HepG2 (cell line): ENCODE measurements around the gene WDR62. TPM values are rescaled to one million over a fixed set of nuclear protein-coding genes. Genes with fewer than 3 reads are reported as not detected.

Experiments used
- FOXM1 ChIP-seq: sonication (generic); formaldehyde crosslinking; IDR thresholded peaks from 2 replicates; pipeline ENCODE4 v1.5.0; 2020; ENCODE audit warnings: missing genetic modification reagents
- GATAD1 ChIP-seq: IDR thresholded peaks from 2 replicates; pipeline ENCODE4 v1.6.1; 2016; ENCODE audit warnings: missing genetic modification reagents, missing compliant biosample characterization
- NCOA2 ChIP-seq: sonication (generic); formaldehyde crosslinking; IDR thresholded peaks from 2 replicates; pipeline ENCODE4 v1.8.0; 2022; ENCODE audit warnings: inconsistent platforms
- PBX3 ChIP-seq: sonication (generic); formaldehyde crosslinking; IDR thresholded peaks from 2 replicates; pipeline ENCODE4 v1.8.1; 2023; ENCODE audit warnings: missing genetic modification reagents, inconsistent platforms, borderline replicate concordance
- PHF8 ChIP-seq: sonication (generic); formaldehyde crosslinking; IDR thresholded peaks from 2 replicates; pipeline ENCODE4 v1.5.0; 2020; ENCODE audit warnings: missing genetic modification reagents
- RBAK ChIP-seq: sonication (generic); formaldehyde crosslinking; IDR thresholded peaks from 2 replicates; pipeline ENCODE4 v1.5.1; 2020; ENCODE audit warnings: mild to moderate bottlenecking, missing genetic modification reagents
- SOX13 ChIP-seq, 3 experiments: fragments of 450-650 bp in 1 of 3; sonication (generic) in 1 of 3; formaldehyde crosslinking in 1 of 3; IDR thresholded peaks in 2 of 3; conservative IDR thresholded peaks in 1 of 3; 2 replicates each; pipeline versions ENCODE4 v1.5.0 to v1.6.1; 2016 to 2020; ENCODE audit warnings: antibody characterized with exemption in 1 of 3, mild to moderate bottlenecking in 1 of 3, missing compliant biosample characterization in 1 of 3, missing genetic modification reagents in 1 of 3, moderate library complexity in 1 of 3
- ZNF317 ChIP-seq: sonication (generic); formaldehyde crosslinking; IDR thresholded peaks from 2 replicates; pipeline ENCODE4 v1.5.0; 2020; ENCODE audit warnings: mild to moderate bottlenecking, missing genetic modification reagents
- ZNF343 ChIP-seq: sonication (generic); formaldehyde crosslinking; IDR thresholded peaks from 2 replicates; pipeline ENCODE4 v1.4.0; 2020; ENCODE audit warnings: mild to moderate bottlenecking, missing genetic modification reagents
- ZNF607 ChIP-seq: sonication (generic); formaldehyde crosslinking; IDR thresholded peaks from 2 replicates; pipeline ENCODE4 v1.5.1; 2020; ENCODE audit warnings: missing genetic modification reagents, mild to moderate bottlenecking, borderline replicate concordance
- ZNF652 ChIP-seq: IDR thresholded peaks from 2 replicates; pipeline ENCODE4 v1.6.1; 2016; ENCODE audit warnings: low read depth, borderline replicate concordance
- polyA plus RNA-seq, 8 experiments: library from polyadenylated mRNA; depleted of rRNA in 3 of 8; stranded (reverse) in 7 of 8; unstranded in 1 of 8; fragments of >200 nt; fragmentation: Illumina TruSeq in 4 of 8; extraction: Trizol in 4 of 8; gene quantifications; 2 replicates each; pipeline versions ENCODE4 v1.2.1 to v1.2.3, GENCODE V29; 2011 to 2016; ENCODE audit warnings: low read depth in 4 of 8, missing spikeins in 1 of 8, mixed read lengths in 1 of 8; ENCODE audit not compliant: insufficient read depth in 1 of 8
- total RNA-seq, 5 experiments: library from RNA; depleted of rRNA; stranded (reverse); fragments of >200 nt; fragmentation: Illumina TruSeq; extraction: Trizol; gene quantifications; 2 replicates each; pipeline ENCODE4 v1.2.3, GENCODE V29; 2016; ENCODE audit warnings: low read depth in 1 of 5
- TF ChIP-seq, protein P1 (sequence below): sonication (generic); formaldehyde crosslinking; IDR thresholded peaks from 2 replicates; pipeline ENCODE4 v1.4.0; 2020; ENCODE audit warnings: missing genetic modification reagents; ENCODE audit errors: not compliant biosample characterization
- TF ChIP-seq, protein P2 (sequence below): IDR thresholded peaks from 2 replicates; pipeline ENCODE4 v1.4.0; 2020; ENCODE audit warnings: mild to moderate bottlenecking, missing genetic modification reagents
- TF ChIP-seq, protein P3 (sequence below): sonication (generic); formaldehyde crosslinking; IDR thresholded peaks from 2 replicates; pipeline ENCODE4 v1.4.0; 2020; ENCODE audit warnings: missing genetic modification reagents, mild to moderate bottlenecking, borderline replicate concordance
- TF ChIP-seq, protein P4 (sequence below): sonication (generic); formaldehyde crosslinking; IDR thresholded peaks from 2 replicates; pipeline ENCODE4 v1.5.1; 2020; ENCODE audit warnings: missing genetic modification reagents, mild to moderate bottlenecking, borderline replicate concordance
- TF ChIP-seq, protein P5 (sequence below): sonication (generic); formaldehyde crosslinking; IDR thresholded peaks from 2 replicates; pipeline ENCODE4 v1.8.0; 2022; ENCODE audit warnings: missing genetic modification reagents, mild to moderate bottlenecking, inconsistent platforms, borderline replicate concordance

The WDR62 gene
- total and polyA plus RNA-seq, 2 of the 13 experiments (the other 11 are each of a cell fraction or from before 2014, with no cell fraction given): 5.8 to 12.5 TPM

DNA sequence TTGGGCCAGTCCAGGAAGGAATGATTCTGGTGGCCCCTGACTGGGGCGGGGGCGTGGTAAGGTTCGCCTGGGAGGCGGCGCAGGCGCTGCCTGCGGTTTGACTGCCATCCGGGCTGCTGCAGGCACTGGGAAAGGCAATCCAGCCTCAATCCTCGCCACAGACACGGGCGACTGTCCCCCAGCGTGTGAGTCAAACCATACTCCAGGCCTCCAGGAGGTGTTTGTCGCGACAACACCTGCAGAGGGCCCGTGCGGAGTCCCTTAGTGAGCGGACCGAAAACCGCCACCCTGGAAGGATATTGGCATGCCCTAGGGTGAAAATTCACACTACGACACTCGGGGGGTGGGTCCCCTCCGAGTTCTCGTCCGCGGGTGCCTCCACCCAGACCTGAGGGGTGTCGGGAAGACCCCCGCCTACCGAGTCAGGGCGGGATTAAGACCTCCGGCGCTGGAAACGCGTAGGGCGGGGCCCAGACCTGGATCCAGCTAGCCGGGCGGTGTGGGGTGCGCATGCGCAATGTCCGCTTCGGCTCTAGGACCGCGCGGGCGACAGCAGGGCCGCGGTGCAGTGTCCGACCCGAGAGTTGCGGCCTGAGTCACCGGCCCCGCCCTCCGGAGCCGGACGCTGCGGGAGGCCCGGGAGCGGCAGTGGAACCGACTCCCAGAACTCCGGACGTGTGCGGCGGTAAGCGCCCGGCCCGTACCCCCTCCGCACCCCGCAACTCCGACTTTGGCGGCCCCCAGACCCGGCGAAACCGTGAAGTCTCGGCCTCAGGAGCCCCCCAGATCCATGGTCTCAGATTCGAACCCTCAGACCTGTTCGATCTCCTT, 85.0 kb downstream of the WDR62 start, which contains the start of gene CAPNS1 (continued):
- TF ChIP-seq, protein P1, sequence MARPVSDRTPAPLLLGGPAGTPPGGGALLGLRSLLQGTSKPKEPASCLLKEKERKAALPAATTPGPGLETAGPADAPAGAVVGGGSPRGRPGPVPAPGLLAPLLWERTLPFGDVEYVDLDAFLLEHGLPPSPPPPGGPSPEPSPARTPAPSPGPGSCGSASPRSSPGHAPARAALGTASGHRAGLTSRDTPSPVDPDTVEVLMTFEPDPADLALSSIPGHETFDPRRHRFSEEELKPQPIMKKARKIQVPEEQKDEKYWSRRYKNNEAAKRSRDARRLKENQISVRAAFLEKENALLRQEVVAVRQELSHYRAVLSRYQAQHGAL (CRISPR knock-in tag): peak; percentile 64
- TF ChIP-seq ZNF343 (CRISPR knock-in tag): 0 out of 2 replicates have a peak, but pooled peaks have one; percentile 64
- peak; percentile 52; the same call in 1 of the 2 replicates for TF ChIP-seq ZNF317 (CRISPR knock-in tag)
- no peak for TF ChIP-seq FOXM1 (CRISPR knock-in tag)
- no peak; the same call in 1 of the 2 replicates for TF ChIP-seq SOX13 (IDR thresholded peaks at IDR 0.05)
- peak in 1 of 2 experiments; percentile 51; a peak in 2 of 4 replicates for TF ChIP-seq SOX13 (CRISPR knock-in tag; conservative IDR thresholded peaks at IDR 0.05 in 1 of 2, IDR thresholded peaks at IDR 0.05 in 1 of 2)
- TF ChIP-seq PBX3: no peak
- peak; percentile 85 for TF ChIP-seq PHF8
- TF ChIP-seq, protein P2, sequence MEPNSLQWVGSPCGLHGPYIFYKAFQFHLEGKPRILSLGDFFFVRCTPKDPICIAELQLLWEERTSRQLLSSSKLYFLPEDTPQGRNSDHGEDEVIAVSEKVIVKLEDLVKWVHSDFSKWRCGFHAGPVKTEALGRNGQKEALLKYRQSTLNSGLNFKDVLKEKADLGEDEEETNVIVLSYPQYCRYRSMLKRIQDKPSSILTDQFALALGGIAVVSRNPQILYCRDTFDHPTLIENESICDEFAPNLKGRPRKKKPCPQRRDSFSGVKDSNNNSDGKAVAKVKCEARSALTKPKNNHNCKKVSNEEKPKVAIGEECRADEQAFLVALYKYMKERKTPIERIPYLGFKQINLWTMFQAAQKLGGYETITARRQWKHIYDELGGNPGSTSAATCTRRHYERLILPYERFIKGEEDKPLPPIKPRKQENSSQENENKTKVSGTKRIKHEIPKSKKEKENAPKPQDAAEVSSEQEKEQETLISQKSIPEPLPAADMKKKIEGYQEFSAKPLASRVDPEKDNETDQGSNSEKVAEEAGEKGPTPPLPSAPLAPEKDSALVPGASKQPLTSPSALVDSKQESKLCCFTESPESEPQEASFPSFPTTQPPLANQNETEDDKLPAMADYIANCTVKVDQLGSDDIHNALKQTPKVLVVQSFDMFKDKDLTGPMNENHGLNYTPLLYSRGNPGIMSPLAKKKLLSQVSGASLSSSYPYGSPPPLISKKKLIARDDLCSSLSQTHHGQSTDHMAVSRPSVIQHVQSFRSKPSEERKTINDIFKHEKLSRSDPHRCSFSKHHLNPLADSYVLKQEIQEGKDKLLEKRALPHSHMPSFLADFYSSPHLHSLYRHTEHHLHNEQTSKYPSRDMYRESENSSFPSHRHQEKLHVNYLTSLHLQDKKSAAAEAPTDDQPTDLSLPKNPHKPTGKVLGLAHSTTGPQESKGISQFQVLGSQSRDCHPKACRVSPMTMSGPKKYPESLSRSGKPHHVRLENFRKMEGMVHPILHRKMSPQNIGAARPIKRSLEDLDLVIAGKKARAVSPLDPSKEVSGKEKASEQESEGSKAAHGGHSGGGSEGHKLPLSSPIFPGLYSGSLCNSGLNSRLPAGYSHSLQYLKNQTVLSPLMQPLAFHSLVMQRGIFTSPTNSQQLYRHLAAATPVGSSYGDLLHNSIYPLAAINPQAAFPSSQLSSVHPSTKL (CRISPR knock-in tag): peak; percentile 59; the same call in 1 of the 2 replicates
- TF ChIP-seq, protein P3, sequence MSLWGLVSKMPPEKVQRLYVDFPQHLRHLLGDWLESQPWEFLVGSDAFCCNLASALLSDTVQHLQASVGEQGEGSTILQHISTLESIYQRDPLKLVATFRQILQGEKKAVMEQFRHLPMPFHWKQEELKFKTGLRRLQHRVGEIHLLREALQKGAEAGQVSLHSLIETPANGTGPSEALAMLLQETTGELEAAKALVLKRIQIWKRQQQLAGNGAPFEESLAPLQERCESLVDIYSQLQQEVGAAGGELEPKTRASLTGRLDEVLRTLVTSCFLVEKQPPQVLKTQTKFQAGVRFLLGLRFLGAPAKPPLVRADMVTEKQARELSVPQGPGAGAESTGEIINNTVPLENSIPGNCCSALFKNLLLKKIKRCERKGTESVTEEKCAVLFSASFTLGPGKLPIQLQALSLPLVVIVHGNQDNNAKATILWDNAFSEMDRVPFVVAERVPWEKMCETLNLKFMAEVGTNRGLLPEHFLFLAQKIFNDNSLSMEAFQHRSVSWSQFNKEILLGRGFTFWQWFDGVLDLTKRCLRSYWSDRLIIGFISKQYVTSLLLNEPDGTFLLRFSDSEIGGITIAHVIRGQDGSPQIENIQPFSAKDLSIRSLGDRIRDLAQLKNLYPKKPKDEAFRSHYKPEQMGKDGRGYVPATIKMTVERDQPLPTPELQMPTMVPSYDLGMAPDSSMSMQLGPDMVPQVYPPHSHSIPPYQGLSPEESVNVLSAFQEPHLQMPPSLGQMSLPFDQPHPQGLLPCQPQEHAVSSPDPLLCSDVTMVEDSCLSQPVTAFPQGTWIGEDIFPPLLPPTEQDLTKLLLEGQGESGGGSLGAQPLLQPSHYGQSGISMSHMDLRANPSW (CRISPR knock-in tag): peak; percentile 21; the same call in 1 of the 2 replicates
- no peak for TF ChIP-seq ZNF652 (CRISPR knock-in tag)
- TF ChIP-seq NCOA2: peak; percentile 37; the same call in 1 of the 2 replicates
- TF ChIP-seq, protein P4, sequence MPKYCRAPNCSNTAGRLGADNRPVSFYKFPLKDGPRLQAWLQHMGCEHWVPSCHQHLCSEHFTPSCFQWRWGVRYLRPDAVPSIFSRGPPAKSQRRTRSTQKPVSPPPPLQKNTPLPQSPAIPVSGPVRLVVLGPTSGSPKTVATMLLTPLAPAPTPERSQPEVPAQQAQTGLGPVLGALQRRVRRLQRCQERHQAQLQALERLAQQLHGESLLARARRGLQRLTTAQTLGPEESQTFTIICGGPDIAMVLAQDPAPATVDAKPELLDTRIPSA (CRISPR knock-in tag): no peak
- peak; percentile 78 for TF ChIP-seq GATAD1 (CRISPR knock-in tag)
- TF ChIP-seq, protein P5, sequence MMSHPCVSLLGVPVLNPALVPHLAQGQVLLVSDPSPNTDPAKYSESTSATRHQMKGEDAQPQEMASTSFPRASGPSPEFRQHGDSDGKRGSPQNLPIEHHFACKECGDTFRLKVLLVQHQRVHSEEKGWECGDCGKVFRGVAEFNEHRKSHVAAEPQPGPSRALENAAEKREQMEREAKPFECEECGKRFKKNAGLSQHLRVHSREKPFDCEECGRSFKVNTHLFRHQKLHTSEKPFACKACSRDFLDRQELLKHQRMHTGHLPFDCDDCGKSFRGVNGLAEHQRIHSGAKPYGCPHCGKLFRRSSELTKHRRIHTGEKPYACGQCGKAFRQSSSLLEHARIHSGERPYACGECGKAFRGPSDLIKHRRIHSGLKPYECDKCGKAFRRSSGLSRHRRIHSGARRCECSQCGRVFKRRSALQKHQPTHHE (CRISPR knock-in tag): 0 out of 2 replicates have a peak, but pooled peaks have one; percentile 11
- TF ChIP-seq RBAK: no peak
- peak; percentile 90 for TF ChIP-seq ZNF607 (CRISPR knock-in tag)
